ENCODE results near the gene CDC7.

CDC7 gene

DNA sequence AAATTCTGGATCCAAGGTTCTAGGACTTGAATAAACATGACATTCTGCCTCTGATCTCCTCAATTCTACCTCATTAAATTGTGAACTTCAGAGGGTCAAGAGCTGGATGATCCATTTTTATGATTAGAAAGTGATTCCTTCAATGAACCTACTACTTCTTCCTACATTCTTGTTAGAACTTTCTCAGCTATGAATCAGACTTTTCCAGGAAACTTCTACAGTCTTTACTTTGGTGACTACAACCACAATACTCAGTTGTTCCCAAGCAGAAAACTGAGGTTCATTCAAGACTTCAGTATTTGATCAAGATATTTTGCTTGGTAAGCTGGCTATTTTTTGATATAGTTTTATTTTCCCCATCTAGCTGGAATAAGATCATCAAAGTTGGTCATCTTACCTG is 51.4 kb downstream of the CDC7 start:
- TF ChIP-seq, protein P1, sequence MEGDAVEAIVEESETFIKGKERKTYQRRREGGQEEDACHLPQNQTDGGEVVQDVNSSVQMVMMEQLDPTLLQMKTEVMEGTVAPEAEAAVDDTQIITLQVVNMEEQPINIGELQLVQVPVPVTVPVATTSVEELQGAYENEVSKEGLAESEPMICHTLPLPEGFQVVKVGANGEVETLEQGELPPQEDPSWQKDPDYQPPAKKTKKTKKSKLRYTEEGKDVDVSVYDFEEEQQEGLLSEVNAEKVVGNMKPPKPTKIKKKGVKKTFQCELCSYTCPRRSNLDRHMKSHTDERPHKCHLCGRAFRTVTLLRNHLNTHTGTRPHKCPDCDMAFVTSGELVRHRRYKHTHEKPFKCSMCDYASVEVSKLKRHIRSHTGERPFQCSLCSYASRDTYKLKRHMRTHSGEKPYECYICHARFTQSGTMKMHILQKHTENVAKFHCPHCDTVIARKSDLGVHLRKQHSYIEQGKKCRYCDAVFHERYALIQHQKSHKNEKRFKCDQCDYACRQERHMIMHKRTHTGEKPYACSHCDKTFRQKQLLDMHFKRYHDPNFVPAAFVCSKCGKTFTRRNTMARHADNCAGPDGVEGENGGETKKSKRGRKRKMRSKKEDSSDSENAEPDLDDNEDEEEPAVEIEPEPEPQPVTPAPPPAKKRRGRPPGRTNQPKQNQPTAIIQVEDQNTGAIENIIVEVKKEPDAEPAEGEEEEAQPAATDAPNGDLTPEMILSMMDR (IDR thresholded peaks at IDR 0.05; ENCODE audit: low read depth, low read length, missing control alignments), result no peak
- DNase-seq (ENCODE audit: extremely low read depth, low read depth), result no peak

DNA sequence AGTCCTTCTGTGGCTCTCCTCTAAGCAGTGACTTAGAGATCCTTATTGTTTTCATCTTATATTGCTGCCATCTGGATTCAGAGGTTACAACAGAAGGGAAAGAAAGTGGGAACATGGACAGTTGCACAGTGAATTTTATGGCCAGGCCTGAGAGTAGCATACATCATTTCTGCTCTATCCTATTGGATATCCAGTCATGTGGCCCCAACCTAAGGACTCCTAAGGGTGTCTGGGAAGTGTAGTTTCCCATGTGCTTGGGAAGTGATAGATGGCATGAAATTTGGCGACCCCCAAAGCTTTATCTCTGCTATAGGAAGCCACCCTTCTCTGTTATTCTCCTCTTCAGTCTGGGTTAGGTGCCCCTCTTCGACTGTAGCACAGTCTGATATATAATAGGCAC is 51.9 kb downstream of the CDC7 start:
- TF ChIP-seq, protein P1 (IDR thresholded peaks at IDR 0.05; ENCODE audit: low read depth, low read length, missing control alignments), result no peak
- no peak for DNase-seq (ENCODE audit: extremely low read depth, low read depth)
- H3K4me3 ChIP-seq (replicated peaks; ENCODE audit: low read depth, low read length), result no peak overlapping the region

More for the DNA sequence above, 51.4 kb downstream of the CDC7 start:
- no peak overlapping the region for H3K4me3 ChIP-seq (replicated peaks; ENCODE audit: low read depth, low read length)

DNA sequence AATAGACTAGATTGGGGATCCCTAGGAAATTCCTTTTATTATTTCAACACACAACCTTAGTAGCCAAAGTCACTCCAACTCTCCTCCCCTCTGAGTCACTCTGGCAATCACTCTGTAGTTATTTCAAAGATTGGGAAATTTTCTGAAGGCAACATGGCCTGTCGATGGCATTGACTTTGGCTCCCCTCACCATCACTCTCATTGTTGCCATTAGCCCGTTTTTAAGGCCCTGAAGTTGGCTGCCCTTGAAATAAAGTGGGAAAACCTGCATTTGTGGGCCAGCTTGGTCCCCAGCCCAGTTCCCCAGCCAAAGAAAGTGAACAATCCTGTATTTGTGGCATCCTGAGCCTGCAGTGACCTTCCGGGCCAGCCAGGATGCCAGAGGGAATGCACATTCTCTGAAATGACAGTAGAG is 52.5 kb downstream of the CDC7 start:
- TF ChIP-seq, protein P1 (IDR thresholded peaks at IDR 0.05; ENCODE audit: low read depth, low read length, missing control alignments), result no peak
- no peak overlapping the region for H3K4me3 ChIP-seq (replicated peaks; ENCODE audit: low read depth, low read length)
- DNase-seq (ENCODE audit: extremely low read depth, low read depth), result no peak

DNA sequence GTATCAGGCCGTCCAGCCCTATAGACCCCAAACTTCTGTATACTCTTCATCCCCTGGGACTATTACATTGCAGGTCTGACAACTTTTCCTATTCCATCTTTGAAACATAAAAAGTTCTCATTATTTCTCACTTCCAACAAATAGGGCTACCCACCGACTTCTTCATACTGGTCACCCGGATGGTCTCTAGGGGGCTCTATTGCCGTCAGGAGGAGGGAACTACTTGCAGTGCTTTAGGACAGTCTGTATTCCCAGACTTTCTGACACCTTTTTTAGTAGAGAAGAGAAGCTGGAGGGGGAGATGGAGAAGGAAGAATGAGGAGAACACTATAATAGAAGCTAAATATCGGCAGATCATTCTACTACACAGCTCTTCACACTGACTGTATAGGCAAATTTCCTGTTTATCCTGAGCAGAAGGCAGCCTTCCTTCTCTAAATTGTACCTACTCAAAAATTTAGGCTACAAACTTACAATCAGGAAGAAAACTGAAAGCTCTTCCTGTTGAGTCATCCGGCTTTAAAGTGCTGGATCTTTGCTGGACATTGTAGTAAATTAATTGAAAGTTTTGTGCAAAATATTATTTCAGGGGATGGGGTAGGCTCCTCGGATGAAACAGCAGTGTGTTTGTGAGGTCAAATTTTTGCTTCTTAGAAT is 54.6 kb downstream of the CDC7 start:
- DNase-seq (ENCODE audit: extremely low read depth, low read depth), result no peak
- TF ChIP-seq, protein P1 (IDR thresholded peaks at IDR 0.05; ENCODE audit: low read depth, low read length, missing control alignments), result no peak
- no peak overlapping the region for H3K4me3 ChIP-seq (replicated peaks; ENCODE audit: low read depth, low read length)

DNA sequence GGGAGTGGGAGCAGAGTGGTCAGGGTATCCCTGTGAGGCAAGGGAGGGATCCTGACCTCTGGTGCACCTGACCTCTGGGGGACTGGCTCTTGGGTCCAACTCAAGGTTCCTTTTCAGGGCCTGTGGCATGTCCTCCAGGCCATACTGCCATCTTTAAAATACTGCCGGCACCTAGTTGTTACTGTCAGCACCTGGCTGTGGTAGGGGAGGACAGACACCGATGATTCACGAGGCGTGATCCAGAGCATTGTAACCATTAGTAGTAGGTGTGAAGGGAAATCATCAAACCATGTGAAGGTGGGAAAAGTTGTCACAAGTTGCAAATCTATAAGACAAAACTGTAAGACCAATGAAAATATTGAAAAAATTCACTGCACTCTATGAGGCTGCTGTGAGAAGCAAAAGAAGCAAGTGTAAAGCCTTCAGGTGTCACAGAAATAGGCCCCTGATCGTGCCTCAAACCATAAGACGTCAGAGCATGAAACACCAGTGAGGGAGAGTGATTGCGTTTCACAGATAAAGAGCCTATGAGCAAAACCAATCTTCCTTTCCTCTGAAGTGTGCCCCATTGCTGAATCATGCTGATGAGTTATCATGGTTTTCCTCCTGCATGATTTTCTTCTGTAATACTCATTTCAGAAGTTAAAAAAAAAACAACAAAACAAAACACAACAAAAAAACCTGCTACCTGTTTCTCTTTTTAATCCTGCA is 55.3 kb downstream of the CDC7 start:
- H3K4me3 ChIP-seq (replicated peaks; ENCODE audit: low read depth, low read length), result no peak overlapping the region
- DNase-seq (ENCODE audit: extremely low read depth, low read depth), result no peak
- TF ChIP-seq, protein P1 (IDR thresholded peaks at IDR 0.05; ENCODE audit: low read depth, low read length, missing control alignments), result no peak

DNA sequence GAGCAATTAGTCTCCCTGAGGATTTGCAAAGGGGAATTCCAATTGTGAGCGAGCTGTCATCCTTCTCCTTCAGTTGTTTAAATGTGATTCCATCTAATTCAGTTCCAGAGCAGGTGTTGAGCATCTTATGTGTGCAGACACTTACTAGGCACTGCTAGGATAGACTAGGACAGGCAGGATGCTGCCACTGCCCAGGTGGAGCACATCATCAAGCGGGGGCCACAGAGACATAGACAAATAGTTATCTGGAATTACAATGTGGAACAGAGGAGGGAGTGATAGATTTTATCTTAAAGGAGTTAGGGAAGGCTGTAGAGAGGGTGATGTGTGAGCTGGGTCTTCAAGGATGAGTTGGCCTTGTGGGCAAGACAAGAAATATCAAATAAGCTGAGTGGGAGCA is 55.9 kb downstream of the CDC7 start:
- no peak overlapping the region for H3K4me3 ChIP-seq (replicated peaks; ENCODE audit: low read depth, low read length)
- TF ChIP-seq, protein P1 (IDR thresholded peaks at IDR 0.05; ENCODE audit: low read depth, low read length, missing control alignments), result no peak
- no peak for DNase-seq (ENCODE audit: extremely low read depth, low read depth)

All from HFF-Myc (cell line).